NCI-H345 (cell line): Measurements from ENCODE around the gene CEP57.

ENCODE experiments used
- DNase-seq: peaks from one replicate; lab custom pipeline; 2025; lab: John Stamatoyannopoulos, UW

CEP57 gene

GRCh38 chr11:95790123-95790932 is at the start of gene CEP57:
CEP57 (plus strand) TSS chr11:95790498; CDS start chr11:95790699, 201 bp downstream.
- peak; percentile 98 for DNase-seq

- DNase-seq: no peak
Observed at GRCh38 chr11:95750101-95750500, 40.2 kb upstream of the CEP57 start.

- no peak for DNase-seq
Observed at GRCh38 chr11:95751515-95751914, 38.8 kb upstream of the CEP57 start.

- DNase-seq: no peak
Observed at GRCh38 chr11:95760941-95761340, 29.4 kb upstream of the CEP57 start.

GRCh38 chr11:95762534-95762933 is 27.8 kb upstream of the CEP57 start:
- DNase-seq: no peak

- DNase-seq: peak; percentile 57
Observed at GRCh38 chr11:95764267-95764898, 25.9 kb upstream of the CEP57 start.

GRCh38 chr11:95766701-95767100 is 23.6 kb upstream of the CEP57 start:
- no peak for DNase-seq

- no peak for DNase-seq
Observed at GRCh38 chr11:95767498-95767897, 22.8 kb upstream of the CEP57 start.

- DNase-seq: no peak
Observed at GRCh38 chr11:95768521-95768920, 21.8 kb upstream of the CEP57 start.

GRCh38 chr11:95776859-95777258 is 13.4 kb upstream of the CEP57 start:
- DNase-seq: no peak

- DNase-seq: no peak
Observed at GRCh38 chr11:95778699-95779098, 11.6 kb upstream of the CEP57 start.

- no peak for DNase-seq
Observed at GRCh38 chr11:95780544-95780943, 9.8 kb upstream of the CEP57 start.

GRCh38 chr11:95788921-95789505 is 1.3 kb upstream of the CEP57 start:
- DNase-seq: peak; percentile 32

- peak; percentile 99 for DNase-seq
Observed at GRCh38 chr11:95789506-95790122, 684 bp upstream of the CEP57 start, which contains the start of gene FAM76B. FAM76B (minus strand) TSS chr11:95789782; CDS start chr11:95789478, 304 bp downstream.

GRCh38 chr11:95790933-95791708 is 823 bp downstream of the CEP57 start:
- DNase-seq: peak; percentile 65

- DNase-seq: no peak
Observed at GRCh38 chr11:95791709-95792033, 1.4 kb downstream of the CEP57 start.

GRCh38 chr11:95792200-95792599 is 1.9 kb downstream of the CEP57 start:
- no peak for DNase-seq

- no peak for DNase-seq
Observed at GRCh38 chr11:95792700-95793099, 2.4 kb downstream of the CEP57 start.

GRCh38 chr11:95793116-95793515 is 2.8 kb downstream of the CEP57 start:
- DNase-seq: no peak

- DNase-seq: no peak
Observed at GRCh38 chr11:95794086-95794485, 3.8 kb downstream of the CEP57 start.

GRCh38 chr11:95795627-95796295 is 5.5 kb downstream of the CEP57 start:
- DNase-seq: no peak
